Fibroblast of lung (primary cell): ENCODE measurements around the gene TSPAN1. TPM values are rescaled to one million over a fixed set of nuclear protein-coding genes. Genes with fewer than 3 reads are reported as not detected.
"Not testable (repeated sequence)": the region's sequence is repeated elsewhere in the genome, so short reads cannot be mapped to it uniquely, and the experiment has no call there.

Experiments used
- DNase-seq, 2 donors: peaks; one replicate each; pipeline versions ENCODE4 v3.0.0 to v3.0.0-alpha.2; 2010; ENCODE audit warnings: low read depth in 2 of 2
- H2AFZ ChIP-seq: 2 replicates; pipeline ENCODE4 v1.5.1; 2012; ENCODE audit warnings: low read length, control low read depth, inconsistent platforms
- H3K27ac ChIP-seq: 2 replicates; pipeline ENCODE4 v1.5.1; 2011; ENCODE audit warnings: low read length, control low read depth; ENCODE audit not compliant: insufficient read depth
- H3K27me3 ChIP-seq: 2 replicates; pipeline ENCODE4 v1.5.1; 2011; ENCODE audit warnings: mild to moderate bottlenecking, low read length; ENCODE audit not compliant: control insufficient read depth, insufficient read depth
- H3K36me3 ChIP-seq: 2 replicates; pipeline ENCODE4 v1.5.1; 2011; ENCODE audit warnings: low read length; ENCODE audit not compliant: control insufficient read depth, insufficient read depth
- H3K4me1 ChIP-seq: 2 replicates; pipeline ENCODE4 v1.5.1; 2011; ENCODE audit warnings: low read length; ENCODE audit not compliant: control insufficient read depth, insufficient read depth; ENCODE audit errors: extremely low read depth
- H3K4me2 ChIP-seq: 2 replicates; pipeline ENCODE4 v1.5.1; 2011; ENCODE audit warnings: low read length, control low read depth; ENCODE audit not compliant: insufficient read depth; ENCODE audit errors: extremely low read depth
- H3K4me3 ChIP-seq, 4 experiments: fragments of 200-600 bp in 1 of 4; sonication (generic) in 1 of 4; replicated peaks in 1 of 4; 2 replicates each; pipeline ENCODE4 v1.5.1; 2011 to 2016; ENCODE audit warnings: low read length in 4 of 4, low read depth in 3 of 4, mild to moderate bottlenecking in 3 of 4, control low read depth in 2 of 4, inconsistent platforms in 1 of 4, mixed read lengths in 1 of 4; ENCODE audit not compliant: insufficient read depth in 1 of 4; ENCODE audit errors: control extremely low read depth in 1 of 4
- H3K79me2 ChIP-seq: 2 replicates; pipeline ENCODE4 v1.5.1; 2012; ENCODE audit warnings: mild to moderate bottlenecking, low read length, inconsistent platforms; ENCODE audit not compliant: control insufficient read depth, insufficient read depth
- H3K9ac ChIP-seq: 2 replicates; pipeline ENCODE4 v1.5.1; 2011; ENCODE audit warnings: mild to moderate bottlenecking, low read length, control low read depth; ENCODE audit not compliant: insufficient read depth
- H3K9me3 ChIP-seq: 2 replicates; pipeline ENCODE4 v1.5.1; 2012; ENCODE audit warnings: low read depth, low read length; ENCODE audit not compliant: control insufficient read depth, insufficient read depth
- H4K20me1 ChIP-seq: 2 replicates; pipeline ENCODE4 v1.5.1; 2011; ENCODE audit warnings: low read length; ENCODE audit not compliant: control insufficient read depth, insufficient read depth; ENCODE audit errors: extremely low read depth
- CTCF ChIP-seq, 2 donors: IDR thresholded peaks in 1 of 2; conservative IDR thresholded peaks in 1 of 2; 1 replicate in 1 of 2; 2 replicates in 1 of 2; pipeline ENCODE4 v1.5.1; 2011 to 2012; ENCODE audit warnings: low read length in 2 of 2, control low read depth in 1 of 2, inconsistent platforms in 1 of 2, low read depth in 1 of 2, mild to moderate bottlenecking in 1 of 2
- EZH2 ChIP-seq: IDR thresholded peaks from 2 replicates; pipeline ENCODE4 v1.5.1; 2012; ENCODE audit warnings: low read length, control low read depth, mild to moderate bottlenecking; ENCODE audit errors: missing control alignments
- polyA plus RNA-seq, 2 donors: library from polyadenylated mRNA; depleted of rRNA in 1 of 2; stranded (reverse) in 1 of 2; unstranded in 1 of 2; fragments of >200 nt; gene quantifications; 2 replicates each; pipeline ENCODE4 v1.2.1, GENCODE V29; 2011 to 2012; ENCODE audit warnings: missing spikeins in 1 of 2
- total RNA-seq: library from RNA; depleted of rRNA; stranded (reverse); fragments of >200 nt; gene quantifications from 2 replicates; pipeline ENCODE4 v1.2.1, GENCODE V29; 2014

TSPAN1 gene
- total and polyA plus RNA-seq, 2 donors (not counting 1 experiment from before 2014, with no cell fraction given) = 0.17 to 0.94 TPM

- Histone ChIP-seq H3K4me2 (no peak overlapping the region), H3K36me3 (no peaks in the 10 kb centered on the region), H3K79me2 (no peaks in the 10 kb centered on the region), H4K20me1 (no peaks in the 10 kb centered on the region), H3K4me1 (no peaks in the 10 kb centered on the region), H3K27ac (no peak overlapping the region), H3K4me3 (no peak overlapping the region), H3K27me3 (no peaks in the 10 kb centered on the region), H3K9me3 (no peaks in the 10 kb centered on the region), H2AFZ (no peak overlapping the region), H3K9ac (no peak overlapping the region)
- DNase-seq = no peak
- TF ChIP-seq CTCF (conservative IDR thresholded peaks at IDR 0.05 in 1 of 2, IDR thresholded peaks at IDR 0.05 in 1 of 2; ENCODE audit: low read depth in 1 of 2, low read length in 2 of 2) = no peak
- no peak for TF ChIP-seq EZH2
Observed at GRCh38 chr1:46220808-46221207, 45.9 kb downstream of the TSPAN1 start.

GRCh38 chr1:46221749-46222148 lies 46.9 kb downstream of the TSPAN1 start:
- no peak for TF ChIP-seq CTCF (conservative IDR thresholded peaks at IDR 0.05 in 1 of 2, IDR thresholded peaks at IDR 0.05 in 1 of 2; ENCODE audit: low read depth in 1 of 2, low read length in 2 of 2)
- TF ChIP-seq EZH2 = no peak

DNA sequence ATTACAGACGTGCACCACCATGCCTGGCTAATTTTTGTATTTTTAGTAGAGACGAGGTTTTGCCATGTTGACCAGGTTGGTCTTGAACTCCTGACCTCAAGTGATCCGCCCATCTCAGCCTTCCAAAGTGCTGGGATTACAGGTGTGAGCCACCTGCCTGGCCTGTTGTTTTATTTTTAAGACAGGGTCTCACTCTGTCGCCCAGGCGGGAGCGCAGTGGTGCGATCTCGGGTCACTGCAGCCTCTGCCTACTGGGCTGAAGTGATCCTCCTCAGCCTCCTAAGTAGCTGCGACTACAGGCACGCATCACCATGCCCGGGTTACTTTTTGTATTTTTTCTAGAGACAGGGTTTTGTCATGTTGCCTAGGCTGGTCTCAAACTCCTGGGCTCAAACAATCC lies 48.2 kb downstream of the TSPAN1 start:
- DNase-seq, H2AFZ ChIP-seq, H3K9me3 ChIP-seq, H3K27ac ChIP-seq, H3K4me1 ChIP-seq, H3K9ac ChIP-seq, H3K36me3 ChIP-seq, H3K79me2 ChIP-seq, H3K4me2 ChIP-seq, H3K4me3 ChIP-seq, H4K20me1 ChIP-seq, H3K27me3 ChIP-seq: not testable (repeated sequence)

More at GRCh38 chr1:46221749-46222148, 46.9 kb downstream of the TSPAN1 start:
- no peak overlapping the region for H3K27ac ChIP-seq
- H3K27me3 ChIP-seq = no peaks in the 10 kb centered on the region
- no peaks in the 10 kb centered on the region for H3K36me3 ChIP-seq
- no peak for DNase-seq
- no peaks in the 10 kb centered on the region for H3K79me2 ChIP-seq
- no peak overlapping the region for H2AFZ ChIP-seq
- H3K9me3 ChIP-seq = no peaks in the 10 kb centered on the region
- no peaks in the 10 kb centered on the region for H4K20me1 ChIP-seq
- H3K4me2 ChIP-seq = no peak overlapping the region
- no peak overlapping the region for H3K9ac ChIP-seq
- no peak overlapping the region for H3K4me3 ChIP-seq
- H3K4me1 ChIP-seq = no peaks in the 10 kb centered on the region
